IPS DF 6.9 (cell line): ENCODE results near the gene GGACT.
"Not testable (repeated sequence)": the region's sequence is repeated elsewhere in the genome, so short reads cannot be mapped to it uniquely, and the experiment has no call there.

ENCODE experiments used
- DNase-seq: peaks from one replicate; pipeline ENCODE4 v3.0.0-alpha.2; 2013; ENCODE audit warnings: low read depth, low spot score
- H3K27ac ChIP-seq: one replicate; pipeline ENCODE4 v1.5.1; 2013; ENCODE audit warnings: low read length, control low read depth
- H3K27me3 ChIP-seq: 2 replicates; pipeline ENCODE4 v1.6.1; 2013; ENCODE audit warnings: mild to moderate bottlenecking, low read length; ENCODE audit not compliant: control insufficient read depth, insufficient read depth
- H3K36me3 ChIP-seq: 2 replicates; pipeline ENCODE4 v1.6.1; 2013; ENCODE audit warnings: low read length; ENCODE audit not compliant: control insufficient read depth, insufficient read depth
- H3K4me1 ChIP-seq: 2 replicates; pipeline ENCODE4 v1.6.1; 2013; ENCODE audit warnings: low read length; ENCODE audit not compliant: control insufficient read depth, insufficient read depth
- H3K4me3 ChIP-seq: 2 replicates; pipeline ENCODE4 v1.5.1; 2013; ENCODE audit warnings: mild to moderate bottlenecking, low read length
- H3K9me3 ChIP-seq: 2 replicates; pipeline ENCODE4 v1.6.1; 2013; ENCODE audit warnings: low read length, inconsistent platforms; ENCODE audit not compliant: control insufficient read depth, insufficient read depth
- whole genome bisulfite sequencing: extraction: QIAGEN DNeasy Blood & Tissue Kit; methylation state at CpG from one replicate; pipeline ENCODE4 v1.1.7; 2013; ENCODE audit warnings: mixed read lengths, missing lambda C conversion rate; ENCODE audit not compliant: insufficient read length, insufficient coverage; 5-methylcytosine and 5-hydroxymethylcytosine counted together

GGACT gene

DNA sequence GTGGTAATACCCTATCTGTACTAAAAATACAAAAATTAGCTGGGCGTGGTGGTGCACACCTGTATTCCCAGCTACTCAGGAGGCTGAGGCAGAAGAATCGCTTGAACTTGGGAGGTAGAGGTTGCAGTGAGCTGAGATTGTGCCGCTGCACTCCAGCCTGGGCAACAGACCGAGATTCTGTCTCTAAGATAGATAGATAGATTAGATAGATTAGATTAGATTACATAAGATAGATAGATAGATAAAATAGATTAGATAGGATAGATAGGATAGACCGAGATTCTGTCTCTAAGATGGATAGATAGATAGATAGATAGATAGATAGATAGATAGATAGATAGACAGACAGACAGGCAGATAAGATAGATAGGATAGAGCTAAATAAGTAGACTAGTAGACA is 63.9 kb downstream of the GGACT start:
- H3K27me3 ChIP-seq, H3K9me3 ChIP-seq, H3K27ac ChIP-seq, H3K4me3 ChIP-seq, H3K36me3 ChIP-seq, DNase-seq: not testable (repeated sequence)
- peaks cover 13% of the 10 kb centered on the region for H3K4me1 ChIP-seq
- WGBS: 100% methylated on average over 1 of the region's 5 CpGs

DNA sequence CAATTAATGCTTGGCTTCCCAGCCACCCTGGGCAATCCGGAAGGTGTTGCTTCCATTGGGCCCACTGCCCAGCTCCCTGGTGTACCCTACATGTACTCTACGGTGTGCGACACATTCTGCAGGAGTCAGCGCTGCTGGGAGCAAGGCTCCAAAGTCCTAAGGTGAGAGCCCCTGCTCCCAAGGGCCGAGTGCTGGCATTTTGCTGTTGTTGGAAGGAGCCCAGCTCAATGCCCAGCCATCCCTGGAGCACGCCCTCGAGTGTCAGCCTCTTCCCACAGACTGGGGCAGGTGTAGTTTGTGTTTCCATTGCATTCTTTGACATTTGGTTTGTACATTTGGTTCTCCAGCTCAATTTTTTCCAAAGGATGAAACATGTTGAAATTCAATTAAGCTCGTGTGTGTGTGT is 64.6 kb downstream of the GGACT start:
- Histone ChIP-seq H3K4me1 (peaks cover 13% of the 10 kb centered on the region), H3K9me3 (no peaks in the 10 kb centered on the region), H3K4me3 (no peak overlapping the region), H3K27ac (no peak overlapping the region), H3K36me3 (no peaks in the 10 kb centered on the region), H3K27me3 (no peaks in the 10 kb centered on the region)
- WGBS: no CpG with 5 or more reads among the region's 8 CpGs
- no peak for DNase-seq

DNA sequence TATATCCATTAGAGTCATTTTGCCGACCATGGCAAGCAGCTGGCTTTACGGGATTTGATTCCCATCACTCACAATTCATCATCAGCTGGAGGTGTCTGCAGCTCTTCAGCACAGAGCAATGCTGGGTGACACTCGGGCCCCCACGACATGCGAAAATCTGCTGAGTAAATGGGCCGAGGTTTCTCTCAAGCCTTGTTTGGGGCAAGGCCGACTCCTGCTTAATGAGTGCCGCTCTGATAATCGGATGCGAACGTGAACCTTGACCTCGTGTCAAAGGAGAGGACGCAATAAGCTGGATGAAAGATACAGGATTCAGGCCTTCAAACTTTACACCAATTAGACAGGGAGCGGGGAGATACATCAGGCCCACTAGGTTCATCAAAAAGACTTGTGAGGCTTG is 65.2 kb downstream of the GGACT start:
- Histone ChIP-seq H3K36me3 (no peaks in the 10 kb centered on the region), H3K27ac (no peak overlapping the region), H3K27me3 (no peaks in the 10 kb centered on the region), H3K4me1 (peaks cover 13% of the 10 kb centered on the region), H3K9me3 (no peaks in the 10 kb centered on the region), H3K4me3 (no peak overlapping the region)
- no CpG with 5 or more reads among the region's 14 CpGs for WGBS
- no peak for DNase-seq

DNA sequence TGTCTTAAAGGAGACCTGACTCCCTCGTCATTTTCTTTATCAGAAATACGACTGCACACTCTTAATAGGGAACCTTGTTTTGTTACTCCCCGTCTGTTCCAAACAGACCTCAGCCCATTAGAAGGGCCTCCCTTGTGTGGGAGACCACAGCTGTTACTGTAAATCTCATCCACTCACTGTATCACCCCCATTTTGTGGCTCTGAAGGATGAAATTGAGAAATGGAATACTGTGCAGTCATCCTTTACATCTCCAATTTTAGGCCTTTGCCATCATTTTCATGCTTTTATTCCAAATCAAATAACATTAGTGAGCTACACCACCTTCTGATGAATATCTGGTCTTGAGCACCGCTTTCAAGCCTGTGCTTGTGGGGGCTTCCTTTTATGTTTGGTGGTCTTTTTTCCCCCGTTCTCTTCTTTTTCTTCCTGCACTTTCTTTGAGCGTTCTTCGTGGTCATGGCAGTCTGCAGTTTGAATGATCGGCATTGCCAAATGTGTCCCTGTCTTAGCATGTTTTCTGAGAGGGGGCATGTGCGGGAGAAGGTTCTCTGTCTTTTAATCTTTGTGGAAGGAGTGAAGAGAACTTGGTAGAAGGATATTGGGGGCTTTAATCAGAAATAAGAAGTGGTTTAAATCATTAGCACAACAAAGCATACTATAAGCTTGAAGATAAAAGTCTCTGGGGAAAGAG is 65.8 kb downstream of the GGACT start:
- no peak for DNase-seq
- H3K4me1 ChIP-seq: peaks cover 13% of the 10 kb centered on the region
- H3K9me3 ChIP-seq: no peaks in the 10 kb centered on the region
- no CpG with 5 or more reads among the region's 9 CpGs for WGBS
- no peak overlapping the region for H3K27ac ChIP-seq
- H3K27me3 ChIP-seq: no peaks in the 10 kb centered on the region
- H3K4me3 ChIP-seq: no peak overlapping the region
- H3K36me3 ChIP-seq: no peaks in the 10 kb centered on the region

DNA sequence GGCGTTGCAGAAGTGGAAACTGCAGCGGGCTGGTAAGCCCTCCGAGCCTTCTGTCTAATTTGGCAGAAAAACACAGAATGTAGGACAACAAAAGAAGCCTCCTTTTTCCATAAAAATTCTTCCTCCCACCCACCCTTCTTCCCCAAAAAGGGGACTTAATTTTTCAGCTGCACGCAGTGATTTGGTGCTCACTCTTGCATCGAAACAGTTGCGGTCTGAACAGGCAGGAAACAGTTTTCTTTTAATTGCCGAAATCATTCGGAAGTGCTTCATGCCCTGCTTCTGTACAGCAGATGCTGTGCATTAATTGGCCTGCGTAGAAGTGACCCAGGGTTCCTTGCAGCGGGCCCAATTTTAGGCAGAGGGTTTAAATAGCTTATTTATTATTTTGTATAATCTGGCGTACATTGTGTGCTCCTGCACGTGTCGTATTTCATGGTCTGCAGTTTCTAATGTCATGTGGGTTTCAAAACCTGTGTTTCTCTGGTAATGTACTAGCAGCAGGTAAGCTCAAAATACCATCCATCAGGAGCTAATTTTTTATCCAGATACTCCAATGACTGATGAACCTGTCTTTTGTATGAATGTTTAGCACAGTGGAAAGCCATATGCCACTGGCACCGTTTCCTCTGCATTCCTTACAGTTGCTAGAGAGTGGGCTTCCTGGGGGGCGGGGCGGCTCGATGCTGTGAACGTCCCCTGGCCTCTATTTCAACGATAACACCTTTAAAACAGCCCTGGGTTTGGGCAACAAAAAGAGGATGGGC is 66.6 kb downstream of the GGACT start:
- no peak overlapping the region for H3K27ac ChIP-seq
- no peak overlapping the region for H3K4me3 ChIP-seq
- no CpG with 5 or more reads among the region's 19 CpGs for WGBS
- no peaks in the 10 kb centered on the region for H3K9me3 ChIP-seq
- no peaks in the 10 kb centered on the region for H3K27me3 ChIP-seq
- no peak for DNase-seq
- H3K4me1 ChIP-seq: peaks cover 13% of the 10 kb centered on the region
- no peaks in the 10 kb centered on the region for H3K36me3 ChIP-seq

DNA sequence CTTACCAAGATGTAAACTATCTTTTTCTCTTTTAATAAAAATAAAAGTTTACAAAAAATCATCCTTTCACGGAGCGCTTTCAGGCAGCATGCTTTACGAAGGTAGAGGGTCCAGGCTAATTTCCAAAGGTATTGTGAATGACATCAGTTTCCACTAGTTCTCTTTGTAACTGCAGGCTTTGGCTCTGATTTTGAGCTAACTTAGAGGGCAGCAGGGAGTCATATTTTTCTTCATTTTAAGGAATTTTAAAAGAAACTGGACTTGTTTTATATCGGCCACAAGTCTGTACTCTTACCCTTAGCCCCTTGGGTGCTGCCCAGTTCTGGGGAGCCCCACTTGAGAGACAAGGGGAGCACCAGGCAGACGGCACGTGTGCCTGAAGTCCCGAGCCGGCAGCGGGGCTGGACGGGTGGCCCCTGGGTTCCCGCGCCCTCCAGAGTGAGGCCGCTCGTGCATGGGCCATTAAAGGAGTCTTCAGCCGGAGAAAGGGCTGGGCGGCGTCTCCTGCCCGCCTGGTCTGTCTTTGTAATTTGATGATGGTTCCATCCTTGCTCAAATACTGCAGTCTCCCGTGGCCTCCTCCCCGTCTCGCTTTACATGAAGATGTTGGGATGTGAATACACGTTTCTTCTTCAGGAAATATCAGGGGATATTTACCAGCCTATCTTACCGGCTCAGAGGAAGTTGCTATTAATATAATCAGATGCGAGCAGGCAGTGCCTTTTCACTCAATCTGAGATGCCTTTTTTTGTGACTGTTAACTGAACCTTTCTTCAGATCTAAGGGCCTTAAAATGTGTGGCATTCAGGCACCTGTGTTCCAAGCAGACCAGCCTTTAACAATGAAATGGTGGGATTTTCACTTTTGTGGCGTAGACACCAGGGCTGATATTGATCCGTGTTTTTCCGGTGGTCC is 67.4 kb downstream of the GGACT start:
- Histone ChIP-seq H3K36me3 (no peaks in the 10 kb centered on the region), H3K4me1 (peaks cover 10% of the 10 kb centered on the region), H3K9me3 (no peaks in the 10 kb centered on the region), H3K27ac (no peak overlapping the region), H3K4me3 (no peak overlapping the region), H3K27me3 (no peaks in the 10 kb centered on the region)
- WGBS: no CpG with 5 or more reads among the region's 27 CpGs
- no peak for DNase-seq

DNA sequence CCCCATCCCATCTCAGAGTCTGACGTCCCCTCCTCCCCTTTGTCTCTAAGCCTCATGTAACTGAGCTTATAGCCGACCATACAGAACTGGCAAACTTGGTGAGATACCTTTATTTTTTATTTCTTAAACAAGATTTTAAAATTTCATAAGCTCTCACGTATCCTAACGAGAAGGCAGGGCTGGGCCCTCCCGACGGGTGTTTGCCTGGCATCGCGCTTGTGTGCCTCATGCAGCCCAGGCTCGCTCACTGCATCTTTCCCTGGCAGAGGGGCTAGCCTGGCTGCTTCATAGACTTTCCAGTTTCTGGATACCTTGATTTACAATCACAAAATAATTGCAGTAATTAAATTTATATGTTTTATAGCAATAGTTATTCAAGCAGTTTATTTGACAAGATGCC is 69.0 kb downstream of the GGACT start:
- peaks cover 4% of the 10 kb centered on the region for H3K4me1 ChIP-seq
- WGBS: no CpG with 5 or more reads among the region's 9 CpGs

DNA sequence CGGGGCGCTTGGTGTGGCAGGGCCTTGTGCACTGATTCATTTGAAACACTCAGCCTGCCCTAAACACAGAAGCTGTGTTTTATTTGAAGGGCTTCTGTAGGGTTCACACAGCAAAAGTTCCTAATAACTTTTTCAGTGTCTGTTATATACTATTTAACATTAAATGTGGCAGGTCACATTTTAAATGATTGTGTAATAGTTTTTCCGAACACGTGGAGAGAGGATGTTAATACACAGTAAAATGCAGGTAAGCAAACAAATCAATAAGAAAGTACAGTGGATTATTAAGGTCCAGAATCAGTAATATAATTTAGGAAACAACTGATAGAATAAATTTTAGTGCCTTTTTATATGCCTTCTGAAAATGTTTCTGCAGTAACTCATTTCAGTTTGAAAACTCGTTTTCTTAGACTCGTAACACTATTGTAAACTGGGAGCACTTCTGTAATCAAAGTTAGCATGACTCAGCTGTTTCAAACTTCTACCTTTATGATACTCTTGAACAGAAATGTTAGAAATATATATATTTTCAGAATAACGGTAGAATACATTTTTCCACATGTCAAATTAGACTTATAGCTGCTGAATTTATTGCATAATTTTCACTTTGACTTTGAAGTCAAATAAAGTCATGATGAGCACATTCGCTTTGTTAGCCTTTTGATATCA is 70.1 kb downstream of the GGACT start:
- no peak for DNase-seq
- no peak overlapping the region for H3K27ac ChIP-seq
- no peaks in the 10 kb centered on the region for H3K9me3 ChIP-seq
- peaks cover 4% of the 10 kb centered on the region for H3K4me1 ChIP-seq
- H3K36me3 ChIP-seq: no peaks in the 10 kb centered on the region
- H3K27me3 ChIP-seq: no peaks in the 10 kb centered on the region
- no peak overlapping the region for H3K4me3 ChIP-seq
- no CpG with 5 or more reads among the region's 8 CpGs for WGBS

More for the DNA sequence above, 69.0 kb downstream of the GGACT start:
- H3K27ac ChIP-seq: no peak overlapping the region
- no peaks in the 10 kb centered on the region for H3K36me3 ChIP-seq
- H3K4me3 ChIP-seq: no peak overlapping the region
- no peak for DNase-seq
- H3K27me3 ChIP-seq: no peaks in the 10 kb centered on the region
- no peaks in the 10 kb centered on the region for H3K9me3 ChIP-seq

DNA sequence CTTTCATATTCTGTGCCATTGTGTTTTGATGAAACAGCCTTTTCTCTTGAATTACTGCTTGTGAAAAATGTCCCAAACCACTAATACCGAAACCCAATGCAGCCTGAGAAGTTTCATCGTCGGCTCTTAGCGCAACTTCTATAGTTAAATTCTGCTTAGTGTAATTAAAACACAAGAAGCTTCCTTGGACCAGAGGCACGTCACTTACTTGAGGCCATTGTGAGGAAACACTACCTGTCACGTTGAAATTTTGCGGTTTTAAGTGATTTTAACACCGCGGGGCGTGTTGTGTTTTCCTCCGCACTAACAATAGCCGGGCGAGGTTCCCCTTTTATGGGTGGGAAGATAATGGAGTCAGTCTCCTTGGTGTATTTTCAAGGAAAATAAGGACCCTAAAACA is 70.9 kb downstream of the GGACT start:
- Histone ChIP-seq H3K27me3 (no peaks in the 10 kb centered on the region), H3K27ac (no peak overlapping the region), H3K4me3 (no peak overlapping the region), H3K9me3 (no peaks in the 10 kb centered on the region), H3K36me3 (no peaks in the 10 kb centered on the region), H3K4me1 (peaks cover 4% of the 10 kb centered on the region)
- WGBS: no CpG with 5 or more reads among the region's 13 CpGs
- DNase-seq: no peak

DNA sequence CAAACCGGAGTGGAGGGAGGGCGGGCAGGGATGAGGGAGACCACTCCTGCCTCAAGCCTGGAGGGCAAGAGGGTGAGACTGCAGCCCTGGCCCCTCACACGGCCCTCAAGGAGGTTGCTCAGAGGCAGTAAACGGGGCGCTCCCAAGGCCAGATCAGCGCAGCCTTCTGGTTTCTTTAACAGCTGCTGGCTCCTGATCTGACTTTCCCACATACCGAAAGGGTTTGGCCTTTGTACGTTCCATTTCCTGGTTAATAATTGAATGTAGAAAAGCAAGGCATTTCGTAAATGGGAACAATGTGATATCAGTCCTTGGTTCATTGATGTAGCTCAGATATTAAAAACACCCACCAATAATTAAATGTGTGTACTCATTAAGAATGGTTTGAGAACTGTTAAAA is 71.5 kb downstream of the GGACT start:
- Histone ChIP-seq H3K27me3 (no peaks in the 10 kb centered on the region), H3K9me3 (no peaks in the 10 kb centered on the region), H3K4me1 (peaks cover 4% of the 10 kb centered on the region), H3K4me3 (no peak overlapping the region), H3K27ac (no peak overlapping the region), H3K36me3 (no peaks in the 10 kb centered on the region)
- WGBS: no CpG with 5 or more reads among the region's 9 CpGs
- DNase-seq: no peak
